MCF 10A (cell line): ENCODE measurements around the gene SERPINB6. TPM values are rescaled to one million over a fixed set of nuclear protein-coding genes. Genes with fewer than 3 reads are reported as not detected.

Experiments
- BruUV-seq: library from RNA; stranded (reverse); fragments of 400-500 nt; replicated peaks from 2 replicates; lab custom pipeline; 2021; lab: Mats Ljungman, UMichigan
- CTCF ChIA-PET: fragments of 300-600 bp; sonication (Branson Sonifier 250); formaldehyde crosslinking; extraction: SDS; loops from one replicate; lab custom pipeline; 2021; ENCODE audit warnings: antibody characterized with exemption, inconsistent platforms; lab: Yijun Ruan, JAX
- POLR2A ChIA-PET: fragments of 300-600, 350-650 bp; sonication (Branson Sonifier 250); formaldehyde crosslinking; extraction: SDS; loops from one replicate; lab custom pipeline; 2020; ENCODE audit warnings: antibody characterized with exemption, inconsistent platforms; lab: Yijun Ruan, JAX
- DNase-seq: peaks from one replicate; pipeline ENCODE4 v3.0.0-alpha.2; 2018; ENCODE audit not compliant: unreplicated experiment
- H3K27ac Mint-ChIP-seq: one replicate; pipeline ENCODE4 v1.8.0; 2022; ENCODE audit warnings: mild to moderate bottlenecking, low read depth, mixed read lengths; ENCODE audit not compliant: unreplicated experiment
- H3K27me3 Mint-ChIP-seq: one replicate; pipeline ENCODE4 v1.8.0; 2022; ENCODE audit warnings: mixed read lengths; ENCODE audit not compliant: insufficient read depth, unreplicated experiment
- H3K36me3 Mint-ChIP-seq: one replicate; pipeline ENCODE4 v1.8.0; 2022; ENCODE audit warnings: mild to moderate bottlenecking, moderate library complexity, mixed read lengths; ENCODE audit not compliant: insufficient read depth, unreplicated experiment
- H3K4me1 Mint-ChIP-seq: one replicate; pipeline ENCODE4 v1.8.0; 2022; ENCODE audit warnings: mixed read lengths; ENCODE audit not compliant: insufficient read depth, unreplicated experiment
- H3K4me3 Mint-ChIP-seq: one replicate; pipeline ENCODE4 v1.8.0; 2022; ENCODE audit warnings: mild to moderate bottlenecking, moderate library complexity, mixed read lengths; ENCODE audit not compliant: unreplicated experiment
- H3K9me3 Mint-ChIP-seq: one replicate; pipeline ENCODE4 v1.8.0; 2022; ENCODE audit warnings: mixed read lengths; ENCODE audit not compliant: unreplicated experiment
- CTCF ChIP-seq: fragments of 200-600 bp; IDR thresholded peaks from one replicate; pipeline ENCODE4 v1.8.0; 2022; ENCODE audit warnings: antibody characterized with exemption, mild to moderate bottlenecking; ENCODE audit not compliant: unreplicated experiment
- intact Hi-C: fragments of 100-400 bp; cut with micrococcal nuclease; formaldehyde crosslinking; loops from 2 replicates; pipeline ENCODE4 v1.14.1; 2022
- total RNA-seq: library from RNA; stranded (reverse); gene quantifications from 2 replicates; pipeline ENCODE4 v1.2.3, GENCODE V29; 2022

Gene SERPINB6
- total RNA-seq, 1 experiment from 2014 or later = 75.6 TPM

GRCh38 chr6:2915150-2915549, 56.2 kb downstream of the SERPINB6 start:
- ChIA-PET POLR2A (no interaction called here), CTCF (interaction anchor here (0.6 kb wide), 1 partner anchor 247 kb away, joined by 3 read pairs; no protein-coding TSS in a partner anchor)
- Mint-ChIP-seq H3K4me3 (no peak overlapping the region), H3K4me1 (no peaks in the 10 kb centered on the region), H3K36me3 (no peaks in the 10 kb centered on the region), H3K9me3 (no peaks in the 10 kb centered on the region), H3K27me3 (no peaks in the 10 kb centered on the region), H3K27ac (no peak overlapping the region)
- intact Hi-C loops = no loop called here
- no peak for TF ChIP-seq CTCF
- no TSS peak for BruUV-seq
- DNase-seq = no peak

- TF ChIP-seq CTCF = no peak
- no peak for DNase-seq
- ChIA-PET CTCF (interaction anchor here (0.6 to 2.1 kb wide), 4 partner anchors 18 to 246 kb away, joined by 3 to 9 read pairs (median 5); no protein-coding TSS in a partner anchor), POLR2A (no interaction called here)
- Mint-ChIP-seq H3K4me3 (no peak overlapping the region), H3K4me1 (no peaks in the 10 kb centered on the region), H3K36me3 (no peaks in the 10 kb centered on the region), H3K27me3 (no peaks in the 10 kb centered on the region), H3K27ac (no peak overlapping the region), H3K9me3 (no peaks in the 10 kb centered on the region)
- no TSS peak for BruUV-seq
- intact Hi-C loops = no loop called here
Observed at GRCh38 chr6:2914318-2914660, 57.1 kb downstream of the SERPINB6 start.

- no peaks in the 10 kb centered on the region for H3K4me1 Mint-ChIP-seq
- H3K27ac Mint-ChIP-seq = no peak overlapping the region
- no peaks in the 10 kb centered on the region for H3K36me3 Mint-ChIP-seq
- no peaks in the 10 kb centered on the region for H3K27me3 Mint-ChIP-seq
- DNase-seq = no peak
- POLR2A ChIA-PET = no interaction called here
- no peak for TF ChIP-seq CTCF
- H3K4me3 Mint-ChIP-seq = no peak overlapping the region
- CTCF ChIA-PET = interaction anchor here (0.6 to 2.1 kb wide), 4 partner anchors 18 to 151 kb away, joined by 3 to 9 read pairs (median 5); no protein-coding TSS in a partner anchor
- no peaks in the 10 kb centered on the region for H3K9me3 Mint-ChIP-seq
- no TSS peak for BruUV-seq
- intact Hi-C loops = no loop called here
Observed at GRCh38 chr6:2913621-2914317, 57.6 kb downstream of the SERPINB6 start.

GRCh38 chr6:2911171-2911570, 60.2 kb downstream of the SERPINB6 start:
- no peak overlapping the region for H3K27ac Mint-ChIP-seq
- ChIA-PET POLR2A (interaction anchor here (0.8 to 1.2 kb wide), 3 partner anchors 21 to 70 kb away, joined by 3 to 4 read pairs (median 3); partner anchors contain the start of gene SERPINB1), CTCF (interaction anchor here (0.6 to 1.1 kb wide), 5 partner anchors 65 to 338 kb away, joined by 3 to 8 read pairs (median 3); no protein-coding TSS in a partner anchor)
- H3K4me3 Mint-ChIP-seq = no peak overlapping the region
- no peaks in the 10 kb centered on the region for H3K27me3 Mint-ChIP-seq
- peak; percentile 41 for DNase-seq
- H3K36me3 Mint-ChIP-seq = no peaks in the 10 kb centered on the region
- intact Hi-C loops = loop anchor here (1.0 to 2.0 kb wide), 2 partner anchors 65 to 120 kb away; no protein-coding TSS in a partner anchor
- no peak for TF ChIP-seq CTCF
- H3K9me3 Mint-ChIP-seq = peaks cover 12% of the 10 kb centered on the region
- no peaks in the 10 kb centered on the region for H3K4me1 Mint-ChIP-seq
- BruUV-seq = no TSS peak
